Measurements from ENCODE around the gene NRP2. TPM values are rescaled to one million over a fixed set of nuclear protein-coding genes. Genes with fewer than 3 reads are reported as not detected.

The NRP2 gene
- total RNA-seq, 1 experiment from 2014 or later, result 31.0 TPM

- H2AFZ ChIP-seq, result no peak overlapping the region
- H3K79me2 ChIP-seq (ENCODE audit: low read depth), result no peaks in the 10 kb centered on the region
- 0 out of 2 replicates have a peak overlapping the region, but pooled peaks have one; percentile 10 for H3K4me2 ChIP-seq
- no peak overlapping the region for H3K27ac ChIP-seq
- intact Hi-C loops (cut with micrococcal nuclease; ENCODE audit: unreplicated experiment), result loop anchor here (1.0 kb wide), 2 partner anchors 9 to 16 kb away; no protein-coding TSS in a partner anchor
- H4K20me1 ChIP-seq (ENCODE audit: insufficient read depth), result no peaks in the 10 kb centered on the region
- no peaks in the 10 kb centered on the region for H3K4me1 ChIP-seq (replicated peaks; ENCODE audit: insufficient read depth)
- H3K27me3 ChIP-seq (ENCODE audit: insufficient read depth, low read depth), result no peaks in the 10 kb centered on the region
- no peaks in the 10 kb centered on the region for H3F3A ChIP-seq (ENCODE audit: insufficient read depth, low read depth)
- H3K9me2 ChIP-seq (ENCODE audit: insufficient read depth), result no peaks in the 10 kb centered on the region
- POLR2A ChIA-PET (ENCODE audit: unreplicated experiment), result no interaction called here
- no peak for DNase-seq
- no peak overlapping the region for H3K4me3 ChIP-seq
- TF ChIP-seq EZH2 (IDR thresholded peaks at IDR 0.05; ENCODE audit: low read depth), result no peak
- TF ChIP-seq, protein P1, sequence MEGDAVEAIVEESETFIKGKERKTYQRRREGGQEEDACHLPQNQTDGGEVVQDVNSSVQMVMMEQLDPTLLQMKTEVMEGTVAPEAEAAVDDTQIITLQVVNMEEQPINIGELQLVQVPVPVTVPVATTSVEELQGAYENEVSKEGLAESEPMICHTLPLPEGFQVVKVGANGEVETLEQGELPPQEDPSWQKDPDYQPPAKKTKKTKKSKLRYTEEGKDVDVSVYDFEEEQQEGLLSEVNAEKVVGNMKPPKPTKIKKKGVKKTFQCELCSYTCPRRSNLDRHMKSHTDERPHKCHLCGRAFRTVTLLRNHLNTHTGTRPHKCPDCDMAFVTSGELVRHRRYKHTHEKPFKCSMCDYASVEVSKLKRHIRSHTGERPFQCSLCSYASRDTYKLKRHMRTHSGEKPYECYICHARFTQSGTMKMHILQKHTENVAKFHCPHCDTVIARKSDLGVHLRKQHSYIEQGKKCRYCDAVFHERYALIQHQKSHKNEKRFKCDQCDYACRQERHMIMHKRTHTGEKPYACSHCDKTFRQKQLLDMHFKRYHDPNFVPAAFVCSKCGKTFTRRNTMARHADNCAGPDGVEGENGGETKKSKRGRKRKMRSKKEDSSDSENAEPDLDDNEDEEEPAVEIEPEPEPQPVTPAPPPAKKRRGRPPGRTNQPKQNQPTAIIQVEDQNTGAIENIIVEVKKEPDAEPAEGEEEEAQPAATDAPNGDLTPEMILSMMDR (conservative IDR thresholded peaks at IDR 0.05), result no peak
- CTCF ChIA-PET, result no interaction called here
- H3K36me3 ChIP-seq (ENCODE audit: low read depth), result no peaks in the 10 kb centered on the region
- TSS peak; percentile 26 for BruUV-seq (replicated peaks)
- H3K9me3 ChIP-seq (ENCODE audit: insufficient read depth, low read depth), result no peaks in the 10 kb centered on the region
Observed at GRCh38 chr2:205764270-205764746, 82.0 kb downstream of the NRP2 start.

GRCh38 chr2:205765151-205765550 lies 82.8 kb downstream of the NRP2 start:
- no peak overlapping the region for H3K27ac ChIP-seq
- no TSS peak for BruUV-seq (replicated peaks)
- TF ChIP-seq EZH2 (IDR thresholded peaks at IDR 0.05; ENCODE audit: low read depth), result no peak
- TF ChIP-seq, protein P1 (conservative IDR thresholded peaks at IDR 0.05), result no peak
- no peak overlapping the region for H2AFZ ChIP-seq
- H3K36me3 ChIP-seq (ENCODE audit: low read depth), result no peaks in the 10 kb centered on the region
- no peaks in the 10 kb centered on the region for H3F3A ChIP-seq (ENCODE audit: insufficient read depth, low read depth)
- no peaks in the 10 kb centered on the region for H3K9me3 ChIP-seq (ENCODE audit: insufficient read depth, low read depth)
- intact Hi-C loops (cut with micrococcal nuclease; ENCODE audit: unreplicated experiment), result no loop called here
- ChIA-PET CTCF (no interaction called here), POLR2A (ENCODE audit: unreplicated experiment) (no interaction called here)
- no peak overlapping the region for H3K4me3 ChIP-seq
- H3K4me1 ChIP-seq (replicated peaks; ENCODE audit: insufficient read depth), result no peaks in the 10 kb centered on the region
- no peaks in the 10 kb centered on the region for H4K20me1 ChIP-seq (ENCODE audit: insufficient read depth)
- no peak overlapping the region for H3K4me2 ChIP-seq
- no peaks in the 10 kb centered on the region for H3K27me3 ChIP-seq (ENCODE audit: insufficient read depth, low read depth)
- H3K79me2 ChIP-seq (ENCODE audit: low read depth), result no peaks in the 10 kb centered on the region
- no peaks in the 10 kb centered on the region for H3K9me2 ChIP-seq (ENCODE audit: insufficient read depth)
- DNase-seq, result no peak

GRCh38 chr2:205766779-205767359 lies 84.6 kb downstream of the NRP2 start:
- BruUV-seq (replicated peaks), result no TSS peak
- peak; percentile 37 to 45 for DNase-seq
- intact Hi-C loops (cut with micrococcal nuclease; ENCODE audit: unreplicated experiment), result loop anchor here (2.0 kb wide), 2 partner anchors 118 to 160 kb away; no protein-coding TSS in a partner anchor
- Histone ChIP-seq H3K4me2 (no peak overlapping the region), H3K4me3 (no peak overlapping the region), H3K36me3 (ENCODE audit: low read depth) (no peaks in the 10 kb centered on the region), H4K20me1 (ENCODE audit: insufficient read depth) (no peaks in the 10 kb centered on the region), H3K27me3 (ENCODE audit: insufficient read depth, low read depth) (no peaks in the 10 kb centered on the region), H3K79me2 (ENCODE audit: low read depth) (no peaks in the 10 kb centered on the region), H3K9me2 (ENCODE audit: insufficient read depth) (no peaks in the 10 kb centered on the region), H3K9me3 (ENCODE audit: insufficient read depth, low read depth) (no peaks in the 10 kb centered on the region), H3K4me1 (replicated peaks; ENCODE audit: insufficient read depth) (no peaks in the 10 kb centered on the region), H3F3A (ENCODE audit: insufficient read depth, low read depth) (no peaks in the 10 kb centered on the region), H3K27ac (no peak overlapping the region), H2AFZ (no peak overlapping the region)
- ChIA-PET POLR2A (ENCODE audit: unreplicated experiment) (no interaction called here), CTCF (no interaction called here)
- TF ChIP-seq, protein P1 (conservative IDR thresholded peaks at IDR 0.05), result peak; percentile 82
- no peak for TF ChIP-seq EZH2 (IDR thresholded peaks at IDR 0.05; ENCODE audit: low read depth)

Data from PC-9 (cell line).